IMR-90 (cell line): ENCODE data around the gene GCNT2. TPM values are rescaled to one million over a fixed set of nuclear protein-coding genes. Genes with fewer than 3 reads are reported as not detected.

Experiments
- microRNA-seq, 2 experiments: library from miRNA; stranded (forward) in 1 of 2; unstranded in 1 of 2; fragments of 10-50 nt in 1 of 2; fragments of <30 nt in 1 of 2; gene quantifications in 1 of 2; microRNA quantifications in 1 of 2; one replicate each; pipeline versions ENCODE3 to v1.1.0; 2013 to 2020; ENCODE audit not compliant: insufficient read depth in 1 of 2, insufficient read length in 1 of 2, unreplicated experiment in 1 of 2
- polyA plus RNA-seq, 3 experiments: library from polyadenylated mRNA; depleted of rRNA; stranded (reverse); fragments of >200 nt; gene quantifications; 2 replicates each; pipeline ENCODE4 v1.2.3, GENCODE V29; 2012; ENCODE audit warnings: low replicate concordance in 1 of 3
- small RNA-seq, 5 experiments: library from RNA; depleted of rRNA; stranded (forward); fragments of <200 nt; gene quantifications; one replicate each; pipeline ENCODE3, GENCODE V24; 2012
- total RNA-seq: library from RNA; depleted of rRNA; stranded (reverse); fragments of >200 nt; gene quantifications from 2 replicates; pipeline ENCODE4 v1.2.3, GENCODE V29; 2012; rRNA removed

Gene GCNT2
- total and polyA plus RNA-seq, 2 of the 4 experiments (the other 2 are of a cell fraction): 0.34 to 0.90 TPM

Small RNAs within 50 kb of the gene (microRNA-seq; reads per million reads assigned to microRNA genes)
- not detected for gene RF00019 (ENCODE audit: insufficient read depth, insufficient read length)

Small RNAs within 50 kb of the gene (small RNA-seq; reads per million reads assigned to genes)
- 0 reads per million in 5 experiments for gene RF00019

Other genes starting within 250 kb of the GCNT2 start
- 0.72 and 1.1 TPM in 2 replicates for gene TFAP2A, start 106.3 kb upstream of the GCNT2 start, total RNA-seq
- 7.1 and 8.6 TPM in 2 replicates for gene TFAP2A, start 106.3 kb upstream of the GCNT2 start, polyA plus RNA-seq (2012; rRNA removed)
- gene C6orf52, start 173.3 kb downstream of the GCNT2 start, total RNA-seq: not detected in 2 replicates
- 0.31 TPM in 1 of 2 replicates, not detected in the other for gene C6orf52, start 173.3 kb downstream of the GCNT2 start, polyA plus RNA-seq (2012; rRNA removed)
- 22.9 and 28.6 TPM in 2 replicates for gene PAK1IP1, start 173.6 kb downstream of the GCNT2 start, total RNA-seq
- 16.7 and 16.9 TPM in 2 replicates for gene PAK1IP1, start 173.6 kb downstream of the GCNT2 start, polyA plus RNA-seq (2012; rRNA removed)
- 129 and 141 TPM in 2 replicates for gene TMEM14C, start 201.7 kb downstream of the GCNT2 start, total RNA-seq
- gene TMEM14C, start 201.7 kb downstream of the GCNT2 start, polyA plus RNA-seq (2012; rRNA removed): 170 and 175 TPM in 2 replicates
- 66.5 and 158 TPM in 2 replicates for gene TMEM14B, start 226.5 kb downstream of the GCNT2 start, total RNA-seq
- 80.5 and 81.4 TPM in 2 replicates for gene TMEM14B, start 226.5 kb downstream of the GCNT2 start, polyA plus RNA-seq (2012; rRNA removed)